GM21423 (cell line): Measurements from ENCODE around the gene RBCK1.
"Not testable (repeated sequence)": the region's sequence is repeated elsewhere in the genome, so short reads cannot be mapped to it uniquely, and the experiment has no call there.

Experiments
- ATAC-seq: cut with Tn5 transposase; IDR thresholded peaks from one replicate; pipeline ENCODE4 v1.9.1; 2021; ENCODE audit warnings: mild to moderate bottlenecking, moderate library complexity; ENCODE audit not compliant: unreplicated experiment

The RBCK1 gene

GRCh38 chr20:467755-468154, 59.7 kb downstream of the RBCK1 start:
- no peak for ATAC-seq

- no peak for ATAC-seq
Observed at GRCh38 chr20:469746-470490, 61.8 kb downstream of the RBCK1 start.

- ATAC-seq, result no peak
Observed at GRCh38 chr20:472137-472846, 64.2 kb downstream of the RBCK1 start.

- no peak for ATAC-seq
Observed at GRCh38 chr20:472889-473292, 64.8 kb downstream of the RBCK1 start.

GRCh38 chr20:474581-474980, 66.5 kb downstream of the RBCK1 start:
- no peak for ATAC-seq

GRCh38 chr20:475463-476357, 67.6 kb downstream of the RBCK1 start:
- ATAC-seq, result no peak

- ATAC-seq, result not testable (repeated sequence)
Observed at GRCh38 chr20:476561-477249, 68.6 kb downstream of the RBCK1 start.

GRCh38 chr20:478010-478948, 70.2 kb downstream of the RBCK1 start:
- no peak for ATAC-seq

- ATAC-seq, result no peak
Observed at GRCh38 chr20:478949-479429, 70.9 kb downstream of the RBCK1 start.

- no peak for ATAC-seq
Observed at GRCh38 chr20:479487-479886, 71.4 kb downstream of the RBCK1 start.

- no peak for ATAC-seq
Observed at GRCh38 chr20:480044-480443, 71.9 kb downstream of the RBCK1 start.

GRCh38 chr20:481167-481566, 73.1 kb downstream of the RBCK1 start:
- no peak for ATAC-seq
